Epithelial cell of prostate (primary cell): Measurements from ENCODE around the gene GRAMD4.

ENCODE experiments used
- DNase-seq: peaks from one replicate; pipeline ENCODE4 v3.0.0-alpha.2; 2011; ENCODE audit warnings: low read depth, low spot score
- H3K27ac ChIP-seq: fragments of 450-650 bp; 2 replicates; pipeline ENCODE4 v1.5.1; 2017; ENCODE audit warnings: mild to moderate bottlenecking

GRAMD4 gene

GRCh38 chr22:46594947-46595298 is 25.3 kb upstream of the GRAMD4 start:
- no peak overlapping the region for H3K27ac ChIP-seq
- DNase-seq = no peak

GRCh38 chr22:46595545-46595944 is 24.6 kb upstream of the GRAMD4 start:
- no peak for DNase-seq
- no peak overlapping the region for H3K27ac ChIP-seq

- no peak for DNase-seq
- no peak overlapping the region for H3K27ac ChIP-seq
Measured at GRCh38 chr22:46596032-46596441, 24.1 kb upstream of the GRAMD4 start.

DNA sequence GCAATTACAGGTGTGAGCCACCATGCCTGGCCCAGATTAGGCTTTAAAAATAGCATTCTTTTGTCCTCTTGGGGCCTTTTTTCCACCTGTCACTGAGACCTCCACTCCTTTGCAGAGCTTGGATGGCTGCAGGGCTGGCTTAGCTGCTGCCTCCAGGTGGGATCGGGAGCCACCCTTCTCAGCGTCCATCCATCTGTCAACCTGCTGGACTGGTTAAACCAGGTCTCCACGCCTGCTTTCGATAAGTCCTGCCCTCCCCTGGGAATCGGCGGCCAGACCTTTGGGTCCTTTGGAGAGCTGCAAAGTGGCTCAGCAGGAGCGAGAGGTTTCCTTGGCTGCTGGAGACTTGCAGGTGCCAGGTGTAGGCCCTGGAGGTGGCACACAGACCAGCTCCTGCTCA is 23.4 kb upstream of the GRAMD4 start:
- no peak overlapping the region for H3K27ac ChIP-seq
- peak; percentile 50 for DNase-seq

DNA sequence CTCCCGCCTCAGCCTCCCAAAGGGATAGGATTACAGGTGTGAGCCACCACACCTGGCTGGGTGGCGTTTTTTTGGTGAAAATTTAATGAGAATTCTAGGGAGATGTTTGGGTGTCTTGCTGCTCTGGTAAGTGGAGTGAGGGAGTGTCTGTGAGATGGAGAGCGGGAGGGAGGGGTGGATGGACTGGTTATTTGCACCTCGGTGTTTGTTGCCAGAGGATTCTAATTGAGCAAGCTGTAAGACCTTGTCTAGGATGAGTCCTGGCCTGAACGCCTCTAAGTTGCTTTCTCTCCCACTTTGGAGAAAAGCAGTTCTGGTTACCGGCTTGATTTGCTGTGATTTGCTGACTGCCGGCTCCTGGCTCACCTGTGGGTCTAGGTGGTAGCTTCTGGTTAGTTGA is 22.0 kb upstream of the GRAMD4 start:
- DNase-seq = no peak
- no peak overlapping the region for H3K27ac ChIP-seq

DNA sequence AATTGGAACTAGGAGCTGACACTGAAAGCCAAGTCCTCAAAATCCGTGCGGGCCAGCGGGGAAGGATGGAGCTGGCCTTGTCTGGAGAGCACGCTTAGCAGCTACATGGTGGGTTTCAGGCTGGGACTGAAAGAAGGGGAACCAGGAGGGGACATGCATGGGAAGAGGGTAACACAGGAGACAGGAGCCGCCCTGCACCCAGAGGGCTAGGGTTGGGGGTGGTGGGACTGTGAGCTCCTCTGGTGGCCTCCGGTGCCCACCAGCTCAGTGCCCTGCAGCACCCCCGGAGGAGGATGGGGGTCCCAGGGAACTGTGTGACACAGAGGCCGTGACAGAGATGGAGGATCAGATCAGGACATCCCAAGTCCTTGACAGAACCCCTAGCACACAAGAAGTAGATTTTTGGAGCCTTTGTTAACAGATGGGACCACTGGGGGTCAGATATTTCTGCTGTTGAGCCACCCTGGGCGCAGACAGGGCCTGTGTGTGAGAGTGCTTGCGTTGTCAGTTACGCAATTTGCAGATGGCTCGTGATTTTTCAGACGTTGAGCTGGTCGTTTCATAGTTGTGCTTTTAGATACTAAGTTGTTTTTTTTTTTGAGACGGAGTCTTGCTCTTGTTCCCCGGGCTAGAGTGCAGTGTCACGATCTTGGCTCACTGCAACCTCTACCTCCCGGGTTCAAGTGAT is 21.3 kb upstream of the GRAMD4 start:
- no peak overlapping the region for H3K27ac ChIP-seq
- DNase-seq = no peak

DNA sequence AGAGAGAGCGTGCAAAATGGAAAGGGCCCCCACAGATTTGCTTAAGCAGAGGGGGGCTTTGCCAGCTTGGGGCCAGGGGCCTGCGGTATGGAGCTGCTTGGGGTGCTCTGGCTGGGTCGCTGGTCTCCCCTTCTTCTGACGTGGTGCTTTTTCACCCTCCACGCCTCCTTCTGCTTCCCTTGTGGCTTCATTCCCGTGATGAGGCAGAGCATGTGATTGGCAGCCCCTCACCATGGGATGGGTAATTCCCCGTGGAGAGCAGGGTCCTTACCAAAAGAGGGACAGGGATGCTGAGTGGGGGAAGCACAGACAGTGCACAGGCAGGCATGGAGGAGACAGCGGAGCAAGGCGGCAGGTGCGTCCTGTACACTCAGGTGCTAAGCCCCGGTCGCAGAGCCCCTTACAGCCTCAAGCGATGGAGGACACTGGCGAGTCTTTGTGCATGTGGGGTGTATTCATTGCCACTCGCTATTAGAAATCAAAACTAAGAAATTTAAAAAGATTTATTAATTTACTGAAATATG is 19.9 kb upstream of the GRAMD4 start:
- H3K27ac ChIP-seq = no peak overlapping the region
- no peak for DNase-seq

- no peak overlapping the region for H3K27ac ChIP-seq
- no peak for DNase-seq
Measured at GRCh38 chr22:46602025-46602424, 18.2 kb upstream of the GRAMD4 start.

- H3K27ac ChIP-seq = no peak overlapping the region
- no peak for DNase-seq
Measured at GRCh38 chr22:46604306-46604690, 15.9 kb upstream of the GRAMD4 start.

DNA sequence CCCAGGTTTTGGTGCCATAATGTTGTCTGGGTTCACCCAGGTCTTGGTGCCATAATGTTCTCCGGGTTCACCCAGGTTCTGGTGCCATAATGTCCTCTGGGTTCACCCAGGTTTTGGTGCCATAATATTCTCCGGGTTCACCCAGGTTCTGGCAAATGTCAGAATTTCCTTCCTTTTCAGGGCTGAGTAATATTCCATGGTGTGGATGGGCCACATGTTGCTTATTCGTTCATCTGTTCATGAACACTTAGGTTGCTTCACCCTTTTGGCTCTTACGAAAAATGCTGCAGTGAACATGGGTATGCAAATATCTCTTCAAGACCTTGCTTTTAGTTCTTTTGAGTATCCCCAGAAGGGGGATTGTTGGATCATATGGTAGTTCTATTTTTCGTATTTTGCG is 15.1 kb upstream of the GRAMD4 start:
- no peak for DNase-seq
- no peak overlapping the region for H3K27ac ChIP-seq

DNA sequence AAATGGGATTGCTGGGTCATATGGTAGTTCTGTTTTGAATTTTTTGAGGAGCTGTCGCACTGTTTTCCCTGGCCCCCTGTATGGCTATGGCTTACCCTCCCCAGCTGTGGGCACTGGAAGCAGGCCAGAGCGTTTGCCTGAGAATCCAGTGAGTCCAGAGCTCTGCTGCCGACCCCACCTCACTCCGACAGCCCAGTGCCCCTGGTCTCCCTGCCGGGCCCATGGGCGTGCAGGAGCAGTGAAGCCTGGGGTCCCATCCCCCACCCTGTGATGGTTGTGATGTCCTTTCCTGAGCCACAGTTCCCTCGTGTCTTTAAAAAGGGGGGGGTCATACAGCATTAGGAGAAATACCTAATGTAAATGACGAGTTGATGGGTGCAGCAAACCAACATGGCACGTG is 13.3 kb upstream of the GRAMD4 start:
- no peak overlapping the region for H3K27ac ChIP-seq
- no peak for DNase-seq

GRCh38 chr22:46607483-46608114 is 12.6 kb upstream of the GRAMD4 start:
- no peak for DNase-seq
- no peak overlapping the region for H3K27ac ChIP-seq

DNA sequence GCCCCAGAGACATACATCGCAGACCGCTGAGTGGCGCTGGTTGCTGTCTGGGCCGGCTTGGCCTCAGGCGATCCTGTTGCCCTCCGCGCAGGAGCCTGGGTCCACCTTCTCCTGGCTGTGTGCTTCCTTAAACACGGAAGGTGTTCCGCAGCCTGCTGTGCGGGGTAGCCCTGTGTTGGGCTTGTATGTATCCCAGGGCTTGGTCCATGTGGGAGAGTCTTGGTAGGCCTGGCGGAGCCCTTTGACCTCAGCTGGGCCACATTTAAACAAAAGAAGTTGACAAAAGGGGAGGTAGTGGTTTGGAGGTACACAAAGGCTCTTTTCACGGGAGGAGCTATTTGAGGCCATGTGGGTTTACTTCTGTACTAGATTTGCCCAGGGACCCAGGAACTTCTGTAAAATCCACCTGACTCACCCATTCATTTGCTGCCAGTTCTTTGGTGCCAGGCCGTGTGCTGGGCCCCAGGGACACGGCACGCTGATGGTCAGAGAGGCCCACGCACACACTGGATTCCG is 11.0 kb upstream of the GRAMD4 start:
- no peak for DNase-seq
- no peak overlapping the region for H3K27ac ChIP-seq

DNA sequence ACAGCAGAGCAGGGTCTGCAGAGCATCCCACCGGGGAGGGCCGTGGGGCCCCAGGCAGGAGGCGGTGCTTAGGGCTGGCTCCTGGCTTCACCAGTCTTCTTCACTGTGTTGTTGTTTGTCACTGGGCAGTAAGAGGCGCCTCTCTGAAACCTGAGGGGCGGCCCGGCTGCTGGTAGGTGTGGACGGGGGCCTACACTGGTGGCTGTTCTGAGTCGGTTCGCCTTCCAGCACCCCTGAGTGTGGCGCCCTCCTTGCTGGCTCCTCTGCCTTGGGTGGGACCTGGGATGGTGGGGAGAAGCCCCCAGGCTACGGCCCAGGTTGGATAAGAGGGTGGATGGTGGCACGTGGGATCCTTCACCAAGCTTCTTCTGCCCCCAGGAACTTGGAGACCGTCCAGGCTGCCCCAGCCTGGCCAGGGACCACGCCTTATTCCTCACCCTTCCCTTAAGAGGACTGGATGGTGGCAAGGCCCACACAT is 10.4 kb upstream of the GRAMD4 start:
- DNase-seq = no peak
- H3K27ac ChIP-seq = no peak overlapping the region

GRCh38 chr22:46610356-46610755 is 9.8 kb upstream of the GRAMD4 start:
- no peak overlapping the region for H3K27ac ChIP-seq
- DNase-seq = no peak

DNA sequence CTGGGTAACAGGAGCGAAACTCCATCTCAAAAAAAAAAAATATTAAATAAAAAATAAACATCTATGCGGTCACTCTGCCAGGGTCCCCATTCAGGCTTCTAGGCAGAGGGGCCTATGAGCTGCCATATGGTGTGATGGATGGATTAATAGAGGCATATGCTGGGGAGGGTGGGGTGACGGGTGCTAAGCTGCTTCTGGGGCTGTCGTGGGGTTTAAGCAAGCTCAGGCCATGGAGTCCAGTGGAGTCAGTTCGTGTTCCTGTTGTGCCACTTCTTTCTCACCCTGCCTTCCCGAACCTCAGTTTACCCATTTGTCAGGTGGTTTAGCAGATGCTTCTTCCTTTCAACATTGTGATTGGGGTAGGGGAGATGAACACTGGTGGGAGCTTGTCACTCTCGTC is 9.0 kb upstream of the GRAMD4 start:
- no peak for DNase-seq
- H3K27ac ChIP-seq = no peak overlapping the region

DNA sequence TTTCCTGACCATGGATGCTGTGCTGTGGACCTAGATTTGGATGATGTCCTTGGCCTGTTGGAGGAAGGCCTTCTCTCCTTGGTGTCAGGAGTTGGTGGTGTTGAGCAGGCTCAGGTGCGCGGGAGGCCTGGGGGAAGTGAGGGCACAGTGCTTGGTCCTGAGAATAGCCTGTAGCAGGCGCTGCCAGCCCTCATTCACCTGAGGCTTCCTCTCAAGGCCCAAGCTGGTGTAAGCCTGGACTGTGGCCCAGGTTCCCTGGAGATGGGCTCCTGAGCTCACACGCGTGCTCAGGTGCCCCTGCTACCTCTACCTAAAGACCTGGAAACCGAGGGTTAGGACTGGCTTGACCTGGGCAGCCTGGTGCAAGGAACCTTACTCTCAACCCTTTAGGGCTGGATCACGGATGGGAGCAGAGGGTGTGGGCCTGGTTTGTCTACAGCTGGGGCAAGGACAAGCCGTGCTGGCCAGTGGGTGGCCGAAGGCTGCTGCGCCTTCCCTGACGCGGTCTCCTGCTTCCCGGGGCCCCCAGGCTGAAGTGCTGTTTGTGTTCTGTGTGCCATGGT is 7.8 kb upstream of the GRAMD4 start:
- no peak for DNase-seq
- H3K27ac ChIP-seq = no peak overlapping the region

DNA sequence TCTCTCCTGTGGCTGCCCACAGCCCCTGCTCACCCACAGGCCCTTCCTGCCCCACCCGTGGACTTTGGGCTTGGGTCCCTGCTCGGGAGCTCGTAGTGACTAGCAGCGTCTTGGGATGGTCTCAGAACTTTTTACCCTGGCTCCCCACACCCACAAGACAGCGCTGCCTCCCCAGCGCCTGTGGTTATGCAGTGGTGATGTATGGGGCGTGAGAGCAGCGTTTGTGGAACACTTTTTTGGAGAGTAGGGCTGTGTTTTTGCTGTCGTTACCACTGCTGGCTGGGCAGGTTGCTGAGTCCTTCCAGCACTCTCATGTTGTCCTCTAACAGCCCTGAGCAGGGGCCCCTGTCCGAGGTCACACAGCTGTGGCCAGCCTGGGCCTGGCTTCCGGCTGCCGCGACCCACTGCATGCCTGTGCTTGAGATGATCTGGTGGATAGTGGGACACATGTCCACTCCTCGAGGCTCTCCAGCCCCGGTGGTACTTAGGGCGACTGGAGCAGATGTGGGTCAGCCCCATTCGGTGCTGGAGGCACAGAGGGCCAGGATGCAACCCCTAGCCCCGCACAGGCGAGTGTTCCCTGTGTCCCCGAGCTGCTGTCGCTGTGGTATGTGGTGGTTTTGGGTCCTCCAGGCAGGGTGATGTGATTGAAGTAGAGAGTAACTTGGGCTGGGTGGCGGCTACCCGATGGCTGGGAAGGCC is 7.1 kb upstream of the GRAMD4 start:
- DNase-seq = no peak
- no peak overlapping the region for H3K27ac ChIP-seq

- DNase-seq = no peak
Measured at GRCh38 chr22:46613606-46614021, 6.6 kb upstream of the GRAMD4 start.

DNA sequence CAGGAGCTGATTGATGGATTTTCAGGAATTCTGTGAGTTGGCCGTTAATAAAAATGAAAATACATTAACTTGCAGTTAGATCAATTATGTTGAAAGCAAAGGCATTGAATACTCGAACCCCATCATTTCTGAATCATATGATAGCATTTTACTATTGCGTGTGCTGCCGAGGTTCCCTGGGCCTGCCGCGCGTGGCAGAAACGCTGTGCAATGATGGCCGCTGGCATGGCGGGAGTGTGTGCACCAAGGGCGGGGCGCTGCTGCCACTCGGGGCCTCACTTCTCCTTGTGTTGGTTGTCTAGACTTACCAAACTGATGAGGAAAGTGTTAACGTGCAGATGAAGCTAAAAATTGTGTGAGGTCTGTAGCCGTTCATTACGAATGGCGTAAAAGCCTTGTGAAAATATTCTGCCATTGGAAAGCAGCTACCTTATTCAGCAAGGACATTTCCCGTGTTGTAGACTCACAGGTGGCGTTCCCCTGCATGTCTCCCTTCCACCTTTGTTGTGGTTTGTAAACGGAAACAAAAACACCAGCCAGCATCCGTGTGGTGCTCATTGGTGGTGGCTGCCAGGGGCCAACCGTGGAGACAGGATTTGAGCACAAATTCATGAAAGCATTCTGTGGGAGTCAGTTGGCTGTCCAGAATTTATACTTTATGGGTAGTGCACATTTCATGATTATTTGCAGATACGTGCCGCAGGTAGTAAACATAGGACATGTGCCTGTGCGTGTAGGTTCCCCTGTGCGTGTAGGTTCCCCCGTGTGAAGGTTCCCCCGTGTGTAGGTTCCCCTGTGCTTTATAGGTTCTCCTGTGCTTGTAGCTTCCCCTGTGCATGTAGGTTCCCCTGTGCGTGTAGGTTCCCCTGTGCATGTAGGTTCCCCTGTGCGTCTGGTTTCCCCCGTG is 5.9 kb upstream of the GRAMD4 start:
- H3K27ac ChIP-seq = no peak overlapping the region
- no peak for DNase-seq

More at GRCh38 chr22:46613606-46614021, 6.6 kb upstream of the GRAMD4 start:
- no peak overlapping the region for H3K27ac ChIP-seq
